ENCODE data around the gene CALM3.

The CALM3 gene

DNA sequence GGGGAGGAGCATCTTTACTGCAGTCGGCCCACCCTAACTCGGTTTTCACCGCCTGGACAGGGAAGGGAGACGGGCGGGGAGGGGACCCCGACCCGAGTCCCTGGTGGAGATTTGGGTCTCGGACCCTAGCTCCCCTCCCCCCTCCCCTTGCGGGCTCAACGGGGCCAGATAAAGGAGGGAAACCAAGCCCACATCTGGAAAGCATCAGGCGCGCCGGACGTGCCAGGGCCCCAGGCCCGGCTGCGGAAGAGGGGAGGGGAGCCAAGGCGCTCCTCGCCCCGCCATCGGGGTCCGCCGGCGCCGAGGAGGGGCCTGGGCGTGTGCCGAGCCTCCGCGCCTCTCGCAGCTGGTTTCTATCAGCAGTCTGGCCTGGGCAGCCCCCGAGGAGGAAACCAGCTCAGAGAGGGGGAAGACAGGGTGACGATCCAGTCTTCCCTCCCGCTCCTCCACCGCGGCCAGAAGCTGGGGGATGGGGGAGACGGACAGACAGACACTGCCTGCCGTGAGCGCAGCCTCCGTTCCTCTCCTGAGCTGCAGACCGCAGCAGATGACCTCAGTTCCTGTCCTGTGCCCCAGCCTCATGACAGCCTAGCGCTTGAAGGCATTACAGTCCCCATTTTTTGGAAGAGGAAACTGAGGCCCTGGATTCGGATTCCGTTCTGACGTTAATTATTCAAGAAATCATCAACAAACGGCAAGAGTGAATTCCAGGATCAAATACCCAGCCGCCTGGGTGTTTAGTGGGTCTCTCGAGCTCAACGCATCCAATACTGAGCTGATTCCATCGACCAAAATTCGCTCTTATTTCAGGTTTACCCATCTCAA is 38.4 kb downstream of the CALM3 start:
- no peak for DNase-seq

DNA sequence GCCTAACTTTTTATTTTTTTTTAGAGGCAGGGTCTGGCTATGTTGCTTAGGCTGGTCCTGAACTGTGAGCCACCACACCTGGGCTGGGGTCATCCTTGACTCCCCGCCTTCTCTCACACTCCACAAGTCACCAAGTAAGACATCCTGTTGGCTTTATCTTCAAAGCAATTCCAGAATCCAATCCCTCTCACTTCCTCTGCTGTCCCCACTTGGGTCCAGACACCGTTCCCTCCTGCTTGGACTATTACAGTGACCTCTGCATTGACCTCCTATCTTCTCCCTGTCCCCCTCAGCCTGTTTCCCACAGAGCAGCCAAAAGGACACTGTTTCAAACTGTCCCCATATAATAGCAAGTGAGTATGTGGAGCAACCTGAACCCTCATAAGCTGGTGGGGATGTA is 39.5 kb downstream of the CALM3 start:
- no peak for DNase-seq

GRCh38 chr19:46644720-46645119 is 43.6 kb downstream of the CALM3 start:
- no peak for DNase-seq

DNA sequence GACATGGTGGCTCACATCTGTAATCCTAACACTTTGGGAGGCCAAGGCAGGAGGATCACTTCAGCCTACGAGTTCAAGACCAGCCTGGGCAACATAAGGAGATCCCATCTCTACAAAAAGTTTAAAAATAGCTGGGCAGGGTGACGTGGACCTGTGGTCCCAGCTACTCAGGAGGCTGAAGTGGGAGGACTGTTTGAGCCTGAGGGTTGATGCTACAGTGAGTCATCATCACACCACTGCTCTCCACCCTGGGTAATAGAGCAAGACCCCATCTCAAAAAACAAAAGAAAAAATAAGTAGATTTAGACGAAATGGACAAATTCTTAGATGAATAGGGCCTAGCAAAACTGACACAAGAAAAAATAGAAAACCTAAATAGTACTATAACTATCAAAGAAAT is 45.3 kb downstream of the CALM3 start:
- no peak for DNase-seq

- no peak for DNase-seq
Observed at GRCh38 chr19:46648060-46648960, 47.2 kb downstream of the CALM3 start.

DNA sequence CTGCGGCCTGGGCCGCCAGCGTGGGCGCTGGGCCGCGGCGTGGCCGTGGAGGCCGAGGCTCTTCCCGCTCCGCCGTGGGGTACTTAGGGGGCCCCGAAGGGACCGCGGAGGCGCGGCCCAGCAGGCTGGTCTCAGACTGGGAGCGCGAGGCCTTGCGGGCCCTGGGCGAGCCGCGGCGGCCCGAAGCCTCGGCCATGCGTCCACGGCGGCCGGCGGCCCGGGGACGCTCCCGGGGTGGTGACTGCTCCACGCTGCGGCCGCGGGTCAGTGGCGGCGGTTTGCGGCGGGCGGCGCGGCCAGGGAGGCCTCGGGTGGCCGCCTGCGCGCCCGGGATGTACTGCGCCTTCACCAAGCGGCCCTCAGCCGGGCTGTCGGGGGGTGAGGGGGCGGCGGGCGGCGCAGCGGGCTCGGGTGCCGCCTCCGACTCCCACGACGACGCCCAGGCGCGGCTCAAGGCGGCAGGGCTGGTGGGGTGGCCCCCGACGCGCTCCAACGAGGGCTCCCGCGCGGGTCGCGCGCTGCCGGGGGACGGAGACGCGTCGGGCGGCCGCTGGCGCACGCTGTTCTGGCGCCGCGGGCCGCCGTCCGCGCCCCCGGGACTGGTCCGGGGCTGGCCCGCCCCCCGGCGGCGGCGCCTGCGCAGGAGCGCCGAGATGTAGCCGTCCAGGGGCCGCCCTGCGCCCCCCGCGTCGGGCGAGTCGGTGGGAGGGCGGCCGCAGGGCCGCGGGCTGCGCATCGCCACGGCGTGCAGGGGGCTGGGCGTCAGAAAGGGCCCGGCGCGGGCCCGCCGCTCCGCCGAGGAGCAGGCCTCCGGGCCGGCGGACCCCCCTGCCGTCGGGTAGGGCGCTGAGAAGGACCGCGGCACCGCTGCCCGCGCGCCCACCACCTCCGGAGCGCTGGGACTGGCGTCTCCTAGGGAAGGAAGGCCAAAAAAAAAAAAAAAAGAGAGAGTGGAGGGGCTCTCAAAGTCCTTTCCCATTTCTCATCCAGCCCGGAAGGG is 48.1 kb downstream of the CALM3 start:
- DNase-seq, result no peak

GRCh38 chr19:46650445-46650844 is 49.3 kb downstream of the CALM3 start:
- DNase-seq, result no peak

DNA sequence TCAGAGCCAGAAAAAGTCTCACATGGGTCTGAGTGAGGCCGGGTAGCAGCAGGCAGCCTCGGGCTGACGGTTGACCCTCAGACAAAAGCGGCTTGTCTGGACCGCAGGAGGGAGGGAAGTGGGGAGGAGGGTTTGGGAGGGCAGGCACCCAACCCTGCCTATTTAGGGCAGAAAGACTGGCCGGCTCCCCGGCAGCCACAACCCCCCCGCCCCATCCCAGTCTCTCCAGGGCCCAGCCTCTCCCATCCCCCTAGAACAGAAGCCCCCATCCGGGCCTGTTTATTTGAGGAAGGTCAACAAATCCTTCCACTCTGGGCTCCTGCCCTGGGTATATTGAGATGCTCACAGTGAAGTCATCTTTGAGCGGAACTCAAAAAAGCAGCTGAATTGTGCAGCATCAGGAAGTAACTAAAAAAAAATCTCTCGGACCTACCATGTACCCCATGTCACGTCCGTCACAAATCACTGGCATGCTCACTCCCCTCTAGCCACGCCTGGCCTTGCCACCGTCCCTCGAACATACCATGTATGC is 53.6 kb downstream of the CALM3 start:
- no peak for DNase-seq

DNA sequence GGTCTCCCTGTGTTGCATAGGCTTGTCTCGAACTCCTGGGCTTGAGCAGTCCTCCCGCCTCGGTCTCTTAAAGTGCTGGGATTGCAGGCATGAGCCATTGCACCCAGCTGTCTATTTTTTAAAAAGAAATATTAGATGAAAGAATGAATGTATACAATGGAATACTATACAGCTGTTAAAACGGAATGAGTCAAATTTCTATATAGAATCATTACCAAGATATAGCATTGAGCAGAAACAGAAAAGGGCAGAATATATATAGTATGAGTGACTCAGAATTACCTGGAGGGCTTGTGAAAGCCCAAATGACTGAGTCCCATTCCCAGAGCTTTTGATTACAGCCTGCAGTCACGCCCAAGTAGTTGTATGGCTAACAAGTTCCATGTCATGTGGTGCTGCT is 55.4 kb downstream of the CALM3 start:
- no peak for DNase-seq

- no peak for DNase-seq
Observed at GRCh38 chr19:46659151-46660007, 58.2 kb downstream of the CALM3 start.

DNA sequence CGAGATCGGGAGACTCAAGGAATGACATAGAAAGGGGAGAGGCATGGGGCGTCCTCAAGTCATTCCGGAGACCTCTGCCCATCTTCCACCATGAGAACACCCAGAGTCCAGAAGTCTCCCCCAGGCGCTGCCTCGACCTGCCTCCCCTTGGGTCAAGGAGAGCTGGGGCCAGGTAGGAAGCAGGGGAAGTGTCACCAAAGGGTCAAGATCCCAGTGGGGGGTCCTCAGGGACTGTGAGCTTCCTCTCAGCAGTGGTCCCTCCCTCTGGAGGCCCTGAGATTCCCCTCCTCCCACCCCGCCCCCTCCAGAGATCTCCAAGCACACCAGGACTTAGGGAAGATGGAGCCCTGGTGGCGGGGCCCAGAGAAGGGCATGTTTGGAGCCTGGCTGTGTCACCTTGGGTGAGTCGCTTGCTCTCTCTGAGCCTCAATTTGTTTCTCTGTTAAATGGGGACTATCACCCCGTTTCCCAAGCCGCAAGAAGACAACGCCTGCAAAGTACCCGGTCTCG is 58.9 kb downstream of the CALM3 start:
- no peak for DNase-seq
